ENCODE data around the gene NUP205.
A peak's percentile ranks its signal among the peaks of the same experiment; 100 is the strongest.

Gene NUP205

GRCh38 chr7:135662373-135663114, 104.8 kb downstream of the NUP205 start, which contains the start of gene STMP1 (continued):
- TF ChIP-seq ZNF2 (tag by site-specific recombination; IDR thresholded peaks at IDR 0.05) (peak; percentile 78), SP3 (tag by site-specific recombination; IDR thresholded peaks at IDR 0.05) (peak; percentile 97), ZNF660 (tag by site-specific recombination; IDR thresholded peaks at IDR 0.05) (peak; percentile 86; the same call in 1 of the 2 replicates), SCRT1 (tag by site-specific recombination; IDR thresholded peaks at IDR 0.05; ENCODE audit: borderline replicate concordance) (no peak), ZNF341 (tag by site-specific recombination; IDR thresholded peaks at IDR 0.05; ENCODE audit: low read depth) (peak; percentile 63), KLF1 (tag by site-specific recombination; IDR thresholded peaks at IDR 0.05) (peak; percentile 91), ZNF274 (IDR thresholded peaks at IDR 0.05; ENCODE audit: low read length) (no peak), ZNF274 (tag by site-specific recombination; IDR thresholded peaks at IDR 0.05; ENCODE audit: borderline replicate concordance) (no peak), BCL11A (tag by site-specific recombination; IDR thresholded peaks at IDR 0.05; ENCODE audit: low read depth) (peak; percentile 60; the same call in 1 of the 2 replicates), TCF7L2 (IDR thresholded peaks at IDR 0.05; ENCODE audit: borderline replicate concordance, low read depth, low read length) (no peak), ZBTB10 (tag by site-specific recombination; IDR thresholded peaks at IDR 0.05) (peak; percentile 85), ZFP69B (tag by site-specific recombination; IDR thresholded peaks at IDR 0.05) (peak; percentile 80), WT1 (tag by site-specific recombination; IDR thresholded peaks at IDR 0.05) (peak; percentile 38; the same call in 1 of the 2 replicates), IKZF3 (tag by site-specific recombination; IDR thresholded peaks at IDR 0.05) (peak; percentile 37; the same call in 1 of the 2 replicates), ZBTB11 (tag by site-specific recombination; conservative IDR thresholded peaks at IDR 0.05; ENCODE audit: low read depth) (peak; percentile 98), ZNF514 (tag by site-specific recombination; IDR thresholded peaks at IDR 0.05) (no peak), ZNF76 (tag by site-specific recombination; IDR thresholded peaks at IDR 0.05; ENCODE audit: borderline replicate concordance, low read depth) (peak; percentile 80), GLI4 (tag by site-specific recombination; IDR thresholded peaks at IDR 0.05) (peak; percentile 71; the same call in 1 of the 2 replicates), SP2 (tag by site-specific recombination; IDR thresholded peaks at IDR 0.05) (peak; percentile 94), ZBTB1 (tag by site-specific recombination; IDR thresholded peaks at IDR 0.05) (peak; percentile 89; the same call in 1 of the 2 replicates), ZFHX2 (tag by site-specific recombination; conservative IDR thresholded peaks at IDR 0.05) (peak; percentile 90), ZNF843 (tag by site-specific recombination; IDR thresholded peaks at IDR 0.05) (peak; percentile 55; the same call in 1 of the 2 replicates)
- TF ChIP-seq, protein P1, sequence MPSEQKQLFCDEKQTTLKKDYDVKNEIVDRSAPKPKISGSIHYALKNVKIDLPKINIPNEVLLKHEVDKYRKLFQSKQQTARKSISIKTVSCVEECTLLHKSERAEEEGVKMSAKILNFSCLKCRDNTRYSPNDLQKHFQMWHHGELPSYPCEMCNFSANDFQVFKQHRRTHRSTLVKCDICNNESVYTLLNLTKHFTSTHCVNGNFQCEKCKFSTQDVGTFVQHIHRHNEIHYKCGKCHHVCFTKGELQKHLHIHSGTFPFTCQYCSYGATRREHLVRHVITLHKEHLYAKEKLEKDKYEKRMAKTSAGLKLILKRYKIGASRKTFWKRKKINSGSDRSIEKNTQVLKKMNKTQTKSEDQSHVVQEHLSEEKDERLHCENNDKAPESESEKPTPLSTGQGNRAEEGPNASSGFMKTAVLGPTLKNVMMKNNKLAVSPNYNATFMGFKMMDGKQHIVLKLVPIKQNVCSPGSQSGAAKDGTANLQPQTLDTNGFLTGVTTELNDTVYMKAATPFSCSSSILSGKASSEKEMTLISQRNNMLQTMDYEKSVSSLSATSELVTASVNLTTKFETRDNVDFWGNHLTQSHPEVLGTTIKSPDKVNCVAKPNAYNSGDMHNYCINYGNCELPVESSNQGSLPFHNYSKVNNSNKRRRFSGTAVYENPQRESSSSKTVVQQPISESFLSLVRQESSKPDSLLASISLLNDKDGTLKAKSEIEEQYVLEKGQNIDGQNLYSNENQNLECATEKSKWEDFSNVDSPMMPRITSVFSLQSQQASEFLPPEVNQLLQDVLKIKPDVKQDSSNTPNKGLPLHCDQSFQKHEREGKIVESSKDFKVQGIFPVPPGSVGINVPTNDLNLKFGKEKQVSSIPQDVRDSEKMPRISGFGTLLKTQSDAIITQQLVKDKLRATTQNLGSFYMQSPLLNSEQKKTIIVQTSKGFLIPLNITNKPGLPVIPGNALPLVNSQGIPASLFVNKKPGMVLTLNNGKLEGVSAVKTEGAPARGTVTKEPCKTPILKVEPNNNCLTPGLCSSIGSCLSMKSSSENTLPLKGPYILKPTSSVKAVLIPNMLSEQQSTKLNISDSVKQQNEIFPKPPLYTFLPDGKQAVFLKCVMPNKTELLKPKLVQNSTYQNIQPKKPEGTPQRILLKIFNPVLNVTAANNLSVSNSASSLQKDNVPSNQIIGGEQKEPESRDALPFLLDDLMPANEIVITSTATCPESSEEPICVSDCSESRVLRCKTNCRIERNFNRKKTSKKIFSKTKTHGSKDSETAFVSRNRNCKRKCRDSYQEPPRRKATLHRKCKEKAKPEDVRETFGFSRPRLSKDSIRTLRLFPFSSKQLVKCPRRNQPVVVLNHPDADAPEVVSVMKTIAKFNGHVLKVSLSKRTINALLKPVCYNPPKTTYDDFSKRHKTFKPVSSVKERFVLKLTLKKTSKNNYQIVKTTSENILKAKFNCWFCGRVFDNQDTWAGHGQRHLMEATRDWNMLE (tag by site-specific recombination; conservative IDR thresholded peaks at IDR 0.05; ENCODE audit: low read depth) = peak; percentile 92
- TF ChIP-seq, protein P2, sequence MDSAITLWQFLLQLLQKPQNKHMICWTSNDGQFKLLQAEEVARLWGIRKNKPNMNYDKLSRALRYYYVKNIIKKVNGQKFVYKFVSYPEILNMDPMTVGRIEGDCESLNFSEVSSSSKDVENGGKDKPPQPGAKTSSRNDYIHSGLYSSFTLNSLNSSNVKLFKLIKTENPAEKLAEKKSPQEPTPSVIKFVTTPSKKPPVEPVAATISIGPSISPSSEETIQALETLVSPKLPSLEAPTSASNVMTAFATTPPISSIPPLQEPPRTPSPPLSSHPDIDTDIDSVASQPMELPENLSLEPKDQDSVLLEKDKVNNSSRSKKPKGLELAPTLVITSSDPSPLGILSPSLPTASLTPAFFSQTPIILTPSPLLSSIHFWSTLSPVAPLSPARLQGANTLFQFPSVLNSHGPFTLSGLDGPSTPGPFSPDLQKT (IDR thresholded peaks at IDR 0.05; ENCODE audit: borderline replicate concordance, low read depth, low read length) = peak; percentile 90; the same call in 1 of the 2 replicates
- TF ChIP-seq, protein P3, sequence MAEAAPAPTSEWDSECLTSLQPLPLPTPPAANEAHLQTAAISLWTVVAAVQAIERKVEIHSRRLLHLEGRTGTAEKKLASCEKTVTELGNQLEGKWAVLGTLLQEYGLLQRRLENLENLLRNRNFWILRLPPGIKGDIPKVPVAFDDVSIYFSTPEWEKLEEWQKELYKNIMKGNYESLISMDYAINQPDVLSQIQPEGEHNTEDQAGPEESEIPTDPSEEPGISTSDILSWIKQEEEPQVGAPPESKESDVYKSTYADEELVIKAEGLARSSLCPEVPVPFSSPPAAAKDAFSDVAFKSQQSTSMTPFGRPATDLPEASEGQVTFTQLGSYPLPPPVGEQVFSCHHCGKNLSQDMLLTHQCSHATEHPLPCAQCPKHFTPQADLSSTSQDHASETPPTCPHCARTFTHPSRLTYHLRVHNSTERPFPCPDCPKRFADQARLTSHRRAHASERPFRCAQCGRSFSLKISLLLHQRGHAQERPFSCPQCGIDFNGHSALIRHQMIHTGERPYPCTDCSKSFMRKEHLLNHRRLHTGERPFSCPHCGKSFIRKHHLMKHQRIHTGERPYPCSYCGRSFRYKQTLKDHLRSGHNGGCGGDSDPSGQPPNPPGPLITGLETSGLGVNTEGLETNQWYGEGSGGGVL (tag by site-specific recombination; IDR thresholded peaks at IDR 0.05) = peak; percentile 75

All from HEK293 (cell line).